ENCODE data around the gene REXO5. TPM values are rescaled to one million over a fixed set of nuclear protein-coding genes. Genes with fewer than 3 reads are reported as not detected.

REXO5 gene
- total and polyA plus RNA-seq, 2 of the 13 experiments (the other 11 are each of a cell fraction or from before 2014, with no cell fraction given) = 5.9 to 13.1 TPM

GRCh38 chr16:20768121-20768520 is 38.2 kb upstream of the REXO5 start:
- whole genome bisulfite sequencing (ENCODE audit: low lambda C conversion rate) = 100% methylated on average over 1 of the region's 1 CpG
- ATAC-seq (no peak), DNase-seq (ENCODE audit: low spot score) (no peak), FAIRE-seq (no peak)
- no peak overlapping the region for H2AFZ ChIP-seq (ENCODE audit: low read length)
- H3K27ac ChIP-seq (ENCODE audit: extremely low read length, insufficient read depth, low read length) = no peak overlapping the region
- H3K9ac ChIP-seq (ENCODE audit: insufficient read depth, low read depth, low read length) = no peak overlapping the region
- POLR2A ChIA-PET = no interaction called here
- H3K9me3 ChIP-seq (ENCODE audit: low read length) = peaks cover 1% of the 10 kb centered on the region
- peaks cover 35% of the 10 kb centered on the region for H3K4me1 ChIP-seq (ENCODE audit: insufficient read depth, low read length)
- no peak overlapping the region for H3K4me3 ChIP-seq (replicated peaks in 1 of 3; ENCODE audit: insufficient read depth in 1 of 3, low read depth in 2 of 3, low read length in 3 of 3)
- no peaks in the 10 kb centered on the region for H3K27me3 ChIP-seq (ENCODE audit: control insufficient read depth in 1 of 2, insufficient read depth in 2 of 2, low read length in 2 of 2)
- in situ Hi-C loops (cut with HindIII; ENCODE audit: extremely low pct_ligation_motif_present, low pct_unique_long_range_greater_than_20kb) (no loop called here), intact Hi-C loops (cut with micrococcal nuclease; ENCODE audit: unreplicated experiment) (no loop called here)
- no TSS peak for BruUV-seq (replicated peaks)
- CTCF ChIA-PET (ENCODE audit: low intra/inter-chr PET ratio, low total read pairs) = no interaction called here
- H3K36me3 ChIP-seq (replicated peaks in 1 of 2; ENCODE audit: control insufficient read depth in 1 of 2, insufficient read depth in 2 of 2, low read length in 2 of 2) = 0 out of 5 replicates have a peak, but pooled peaks cover 0 to 1% of the 10 kb centered on the region in 2 experiments
- no peaks in the 10 kb centered on the region for H3K79me2 ChIP-seq (ENCODE audit: insufficient read depth, low read length)
- H4K20me1 ChIP-seq (ENCODE audit: insufficient read depth, low read length) = no peaks in the 10 kb centered on the region
- TF ChIP-seq ZNF562 (CRISPR knock-in tag; IDR thresholded peaks at IDR 0.05; ENCODE audit: borderline replicate concordance) (no peak), TMF1 (CRISPR knock-in tag; IDR thresholded peaks at IDR 0.05; ENCODE audit: low read depth) (no peak), GZF1 (CRISPR knock-in tag; IDR thresholded peaks at IDR 0.05) (no peak), HNRNPUL1 (IDR thresholded peaks at IDR 0.05; ENCODE audit: low read depth, low read length) (no peak), SOX5 (CRISPR knock-in tag; IDR thresholded peaks at IDR 0.05; ENCODE audit: borderline replicate concordance) (no peak), NFATC3 (CRISPR knock-in tag; IDR thresholded peaks at IDR 0.05) (no peak), KLF12 (CRISPR knock-in tag; IDR thresholded peaks at IDR 0.05; ENCODE audit: borderline replicate concordance) (no peak), HDAC6 (IDR thresholded peaks at IDR 0.05; ENCODE audit: low read depth, low read length) (no peak), ZNF614 (CRISPR knock-in tag; IDR thresholded peaks at IDR 0.05; ENCODE audit: borderline replicate concordance) (no peak)
- TF ChIP-seq, protein P1, sequence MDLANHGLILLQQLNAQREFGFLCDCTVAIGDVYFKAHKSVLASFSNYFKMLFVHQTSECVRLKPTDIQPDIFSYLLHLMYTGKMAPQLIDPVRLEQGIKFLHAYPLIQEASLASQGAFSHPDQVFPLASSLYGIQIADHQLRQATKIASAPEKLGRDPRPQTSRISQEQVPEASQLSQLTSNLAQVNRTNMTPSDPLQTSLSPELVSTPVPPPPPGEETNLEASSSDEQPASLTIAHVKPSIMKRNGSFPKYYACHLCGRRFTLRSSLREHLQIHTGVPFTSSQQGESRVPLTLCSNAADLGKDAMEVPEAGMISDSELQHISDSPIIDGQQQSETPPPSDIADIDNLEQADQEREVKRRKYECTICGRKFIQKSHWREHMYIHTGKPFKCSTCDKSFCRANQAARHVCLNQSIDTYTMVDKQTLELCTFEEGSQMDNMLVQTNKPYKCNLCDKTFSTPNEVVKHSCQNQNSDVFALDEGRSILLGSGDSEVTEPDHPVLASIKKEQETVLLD (CRISPR knock-in tag; IDR thresholded peaks at IDR 0.05; ENCODE audit: low read depth) = no peak
- H3K4me2 ChIP-seq (ENCODE audit: low read depth, low read length) = no peak overlapping the region

Measured in HepG2 (cell line).